ENCODE results near the gene ZCCHC2. TPM values are rescaled to one million over a fixed set of nuclear protein-coding genes. Genes with fewer than 3 reads are reported as not detected.

The ZCCHC2 gene
- total and polyA plus RNA-seq, 2 of the 4 experiments (the other 2 are of a cell fraction), result 3.2 to 3.6 TPM

- ChIA-PET CTCF (no interaction called here), POLR2A (ENCODE audit: unreplicated experiment) (no interaction called here)
- Histone ChIP-seq H3K4me2 (ENCODE audit: low read depth, low read length) (no peak overlapping the region), H2AK9ac (replicated peaks; ENCODE audit: low read depth, low read length, poor library complexity) (no peak overlapping the region), H2BK20ac (ENCODE audit: low read depth, low read length) (no peak overlapping the region), H4K5ac (ENCODE audit: low read depth, low read length) (no peak overlapping the region), H3K18ac (ENCODE audit: low read depth, low read length) (no peak overlapping the region), H3K4me1 (ENCODE audit: control insufficient read depth, insufficient read depth, low read length) (peaks cover 2% of the 10 kb centered on the region; the same call in 1 of the 2 replicates), H3K27ac (ENCODE audit: insufficient read depth, low read length) (no peak overlapping the region), H4K91ac (ENCODE audit: insufficient read depth, low read depth, low read length) (no peak overlapping the region), H3K9me1 (ENCODE audit: insufficient read depth, low read length) (no peaks in the 10 kb centered on the region; the same call in 1 of the 2 replicates), H3K36me3 (ENCODE audit: control insufficient read depth, insufficient read depth, low read length) (peaks cover 13% of the 10 kb centered on the region), H2BK120ac (ENCODE audit: low read depth, low read length) (no peak overlapping the region), H2AFZ (replicated peaks; ENCODE audit: low read length, poor library complexity) (no peak overlapping the region), H4K8ac (ENCODE audit: low read depth in 2 of 2, low read length in 2 of 2) (no peak overlapping the region), H3K4ac (ENCODE audit: low read depth, low read length) (no peak overlapping the region), H2BK15ac (ENCODE audit: low read depth, low read length) (no peak overlapping the region), H3K27me3 (ENCODE audit: control insufficient read depth, insufficient read depth, low read length) (no peaks in the 10 kb centered on the region), H3K79me1 (ENCODE audit: low read depth in 1 of 2, low read length in 2 of 2) (no peaks in the 10 kb centered on the region), H4K20me1 (ENCODE audit: insufficient read depth, low read length) (no peaks in the 10 kb centered on the region), H2BK5ac (ENCODE audit: low read depth, low read length, poor library complexity, severe bottlenecking) (no peak overlapping the region), H3K9ac (ENCODE audit: low read depth, low read length) (no peak overlapping the region), H3K14ac (replicated peaks; ENCODE audit: low read depth, low read length) (no peak overlapping the region), H3K9me3 (ENCODE audit: control insufficient read depth, insufficient read depth, low read length) (no peaks in the 10 kb centered on the region), H3K4me3 (ENCODE audit: insufficient read depth, low read depth, low read length) (no peak overlapping the region), H3K23ac (ENCODE audit: low read depth, low read length) (no peak overlapping the region), H3K56ac (ENCODE audit: extremely low read depth, insufficient read depth, low read length) (no peak overlapping the region), H2AK5ac (ENCODE audit: low read depth, low read length) (no peak overlapping the region)
- no TSS peak for BruUV-seq (replicated peaks)
- no CpG with 5 or more reads among the region's 4 CpGs for WGBS, 2 experiments (ENCODE audit: extremely low coverage in 2 of 2, insufficient read length in 1 of 2)
- in situ Hi-C loops (cut with MboI; ENCODE audit: low sequenced_read_pairs) (loop anchor here (25.0 kb wide), 1 partner anchor 265 kb away; no protein-coding TSS in a partner anchor), dilution Hi-C loops (cut with HindIII; ENCODE audit: low sequenced_read_pairs, unreplicated experiment) (no loop called here), intact Hi-C loops (cut with micrococcal nuclease) (no loop called here)
- ATAC-seq (ENCODE audit: low read depth) (no peak), DNase-seq (no peak)
- TF ChIP-seq SMC3 (IDR thresholded peaks at IDR 0.05; ENCODE audit: low read depth, low read length) (no peak), USF2 (IDR thresholded peaks at IDR 0.05; ENCODE audit: low read depth, low read length) (no peak), CHD1 (IDR thresholded peaks at IDR 0.05; ENCODE audit: low read depth, low read length) (no peak), RAD21 (IDR thresholded peaks at IDR 0.05; ENCODE audit: low read length) (no peak), POLR2A (IDR thresholded peaks at IDR 0.05; ENCODE audit: low read depth, low read length) (no peak), ELK1 (IDR thresholded peaks at IDR 0.05; ENCODE audit: borderline replicate concordance, low read depth, low read length) (no peak)
Observed at GRCh38 chr18:62551972-62552513, 29.2 kb downstream of the ZCCHC2 start.

All from IMR-90 (cell line).